ENCODE results near the gene SLC8A2. TPM values are rescaled to one million over a fixed set of nuclear protein-coding genes. Genes with fewer than 3 reads are reported as not detected.

SLC8A2 gene
- total and polyA plus RNA-seq, 3 experiments from 2014 or later, result not detected

- H3K4me1 ChIP-seq (ENCODE audit: insufficient read depth, low read length), result no peaks in the 10 kb centered on the region
- H3K9me3 ChIP-seq (ENCODE audit: low read length), result no peaks in the 10 kb centered on the region
- no peak overlapping the region for H3K4me3 ChIP-seq (ENCODE audit: low read length)
- Mint-ChIP-seq H3K9me3 (no peaks in the 10 kb centered on the region), H3K36me3 (peaks cover 3 to 80% (median 4%) of the 10 kb centered on the region in 3 donors), H3K27ac (peak overlapping the region in 3 of 8 donors; percentile 22 to 57 (median 55)), H3K4me3 (no peak overlapping the region), H3K27me3 (no peaks in the 10 kb centered on the region), H3K4me1 (peaks cover 0 to 4% (median 3%) of the 10 kb centered on the region in 3 donors)
- POLR2A ChIA-PET, result no interaction called here
- no peak overlapping the region for H3K27ac ChIP-seq (ENCODE audit: low read depth, low read length)
- H3K27me3 ChIP-seq (ENCODE audit: insufficient read depth, low read length, poor library complexity, severe bottlenecking), result no peaks in the 10 kb centered on the region
- CTCF ChIA-PET, result interaction anchor here (1.1 kb wide), 1 partner anchor 21 kb away, joined by 4 read pairs; the partner anchor contains the start of gene NAPA
- DNase-seq, result no peak
- peaks cover 9% of the 10 kb centered on the region for H3K36me3 ChIP-seq (ENCODE audit: insufficient read depth, low read length)
These were observed 23.0 kb upstream of the SLC8A2 start for GRCh38 chr19:47494729-47495128.

GRCh38 chr19:47494211-47494547 is 22.5 kb upstream of the SLC8A2 start:
- no peak for DNase-seq
- H3K36me3 Mint-ChIP-seq, result peaks cover 3 to 80% (median 4%) of the 10 kb centered on the region in 3 donors
- Histone ChIP-seq H3K27ac (ENCODE audit: low read depth, low read length) (no peak overlapping the region), H3K4me1 (ENCODE audit: insufficient read depth, low read length) (no peaks in the 10 kb centered on the region), H3K4me3 (ENCODE audit: low read length) (no peak overlapping the region), H3K36me3 (ENCODE audit: insufficient read depth, low read length) (peaks cover 9% of the 10 kb centered on the region), H3K27me3 (ENCODE audit: insufficient read depth, low read length, poor library complexity, severe bottlenecking) (no peaks in the 10 kb centered on the region), H3K9me3 (ENCODE audit: low read length) (no peaks in the 10 kb centered on the region)
- peak overlapping the region in 2 of 8 donors; percentile 57 to 62 for H3K27ac Mint-ChIP-seq
- ChIA-PET CTCF (interaction anchor here (1.1 kb wide), 1 partner anchor 21 kb away, joined by 4 read pairs; the partner anchor contains the start of gene NAPA), POLR2A (no interaction called here)
- no peaks in the 10 kb centered on the region for H3K9me3 Mint-ChIP-seq
- no peaks in the 10 kb centered on the region for H3K27me3 Mint-ChIP-seq
- H3K4me3 Mint-ChIP-seq, result no peak overlapping the region
- peaks cover 0 to 4% (median 3%) of the 10 kb centered on the region in 3 donors for H3K4me1 Mint-ChIP-seq

GRCh38 chr19:47493378-47494210 is 21.9 kb upstream of the SLC8A2 start:
- CTCF ChIA-PET, result interaction anchor here (1.2 kb wide), 1 partner anchor 18 kb away, joined by 3 read pairs; no protein-coding TSS in a partner anchor
- Mint-ChIP-seq H3K9me3 (no peaks in the 10 kb centered on the region), H3K27ac (peak overlapping the region in 3 of 8 donors; percentile 23 to 92 (median 62)), H3K4me1 (peaks cover 0 to 3% (median 0%) of the 10 kb centered on the region in 3 donors), H3K27me3 (no peaks in the 10 kb centered on the region), H3K36me3 (peaks cover 3 to 77% (median 4%) of the 10 kb centered on the region in 3 donors), H3K4me3 (no peak overlapping the region)
- Histone ChIP-seq H3K36me3 (ENCODE audit: insufficient read depth, low read length) (peaks cover 9% of the 10 kb centered on the region), H3K4me1 (ENCODE audit: insufficient read depth, low read length) (no peaks in the 10 kb centered on the region), H3K9me3 (ENCODE audit: low read length) (no peaks in the 10 kb centered on the region), H3K27me3 (ENCODE audit: insufficient read depth, low read length, poor library complexity, severe bottlenecking) (no peaks in the 10 kb centered on the region), H3K4me3 (ENCODE audit: low read length) (no peak overlapping the region), H3K27ac (ENCODE audit: low read depth, low read length) (no peak overlapping the region)
- DNase-seq, result no peak
- POLR2A ChIA-PET, result no interaction called here

GRCh38 chr19:47492571-47493377 is 21.1 kb upstream of the SLC8A2 start:
- Mint-ChIP-seq H3K4me1 (peaks cover 0 to 3% (median 0%) of the 10 kb centered on the region in 3 donors), H3K36me3 (peaks cover 3 to 75% (median 4%) of the 10 kb centered on the region in 3 donors), H3K4me3 (peak overlapping the region in 1 of 7 donors; percentile 54), H3K27me3 (no peaks in the 10 kb centered on the region), H3K9me3 (no peaks in the 10 kb centered on the region), H3K27ac (peak overlapping the region in 1 of 8 donors; percentile 32)
- H3K36me3 ChIP-seq (ENCODE audit: insufficient read depth, low read length), result peaks cover 9% of the 10 kb centered on the region
- ChIA-PET CTCF (interaction anchor here (1.2 to 1.8 kb wide), 2 partner anchors 17 to 22 kb away, joined by 3 to 5 read pairs; partner anchors contain the start of gene NAPA), POLR2A (no interaction called here)
- no peaks in the 10 kb centered on the region for H3K9me3 ChIP-seq (ENCODE audit: low read length)
- H3K27me3 ChIP-seq (ENCODE audit: insufficient read depth, low read length, poor library complexity, severe bottlenecking), result no peaks in the 10 kb centered on the region
- no peak overlapping the region for H3K4me3 ChIP-seq (ENCODE audit: low read length)
- H3K27ac ChIP-seq (ENCODE audit: low read depth, low read length), result no peak overlapping the region
- no peaks in the 10 kb centered on the region for H3K4me1 ChIP-seq (ENCODE audit: insufficient read depth, low read length)
- no peak for DNase-seq

GRCh38 chr19:47492137-47492533 is 20.4 kb upstream of the SLC8A2 start:
- H3K36me3 Mint-ChIP-seq, result peaks cover 4 to 75% (median 4%) of the 10 kb centered on the region in 3 donors
- Histone ChIP-seq H3K36me3 (ENCODE audit: insufficient read depth, low read length) (peaks cover 9% of the 10 kb centered on the region), H3K27me3 (ENCODE audit: insufficient read depth, low read length, poor library complexity, severe bottlenecking) (no peaks in the 10 kb centered on the region), H3K4me3 (ENCODE audit: low read length) (no peak overlapping the region), H3K9me3 (ENCODE audit: low read length) (no peaks in the 10 kb centered on the region), H3K27ac (ENCODE audit: low read depth, low read length) (no peak overlapping the region), H3K4me1 (ENCODE audit: insufficient read depth, low read length) (no peaks in the 10 kb centered on the region)
- CTCF ChIA-PET, result interaction anchor here (1.2 to 1.8 kb wide), 2 partner anchors 17 to 23 kb away, joined by 3 to 5 read pairs; partner anchors contain the start of gene NAPA
- DNase-seq, result no peak
- H3K4me1 Mint-ChIP-seq, result peaks cover 2 to 5% (median 5%) of the 10 kb centered on the region in 3 donors
- H3K9me3 Mint-ChIP-seq, result no peaks in the 10 kb centered on the region
- peak overlapping the region in 2 of 7 donors; percentile 29 to 54 for H3K4me3 Mint-ChIP-seq
- no peaks in the 10 kb centered on the region for H3K27me3 Mint-ChIP-seq
- POLR2A ChIA-PET, result no interaction called here
- H3K27ac Mint-ChIP-seq, result no peak overlapping the region

GRCh38 chr19:47491358-47492136 is 19.9 kb upstream of the SLC8A2 start:
- H3K27ac ChIP-seq (ENCODE audit: low read depth, low read length), result no peak overlapping the region
- no peak overlapping the region for H3K4me3 ChIP-seq (ENCODE audit: low read length)
- no peaks in the 10 kb centered on the region for H3K27me3 ChIP-seq (ENCODE audit: insufficient read depth, low read length, poor library complexity, severe bottlenecking)
- peaks cover 4 to 74% (median 5%) of the 10 kb centered on the region in 3 donors for H3K36me3 Mint-ChIP-seq
- H3K4me3 Mint-ChIP-seq, result no peak overlapping the region
- POLR2A ChIA-PET, result no interaction called here
- H3K36me3 ChIP-seq (ENCODE audit: insufficient read depth, low read length), result peaks cover 9% of the 10 kb centered on the region
- no peaks in the 10 kb centered on the region for H3K9me3 Mint-ChIP-seq
- DNase-seq, result no peak
- peaks cover 6 to 11% (median 8%) of the 10 kb centered on the region in 3 donors for H3K4me1 Mint-ChIP-seq
- H3K4me1 ChIP-seq (ENCODE audit: insufficient read depth, low read length), result no peaks in the 10 kb centered on the region
- CTCF ChIA-PET, result interaction anchor here (1.8 kb wide), 1 partner anchor 24 kb away, joined by 5 read pairs; the partner anchor contains the start of gene NAPA
- H3K27me3 Mint-ChIP-seq, result no peaks in the 10 kb centered on the region
- H3K9me3 ChIP-seq (ENCODE audit: low read length), result no peaks in the 10 kb centered on the region
- H3K27ac Mint-ChIP-seq, result peak overlapping the region in 2 of 8 donors; percentile 5 to 56

GRCh38 chr19:47490847-47491246 is 19.2 kb upstream of the SLC8A2 start:
- Mint-ChIP-seq H3K9me3 (no peaks in the 10 kb centered on the region), H3K4me3 (no peak overlapping the region), H3K27me3 (no peaks in the 10 kb centered on the region), H3K36me3 (peaks cover 4 to 68% (median 5%) of the 10 kb centered on the region in 3 donors), H3K4me1 (peaks cover 6 to 18% (median 15%) of the 10 kb centered on the region in 3 donors), H3K27ac (peak overlapping the region in 2 of 8 donors; percentile 28 to 72)
- Histone ChIP-seq H3K27ac (ENCODE audit: low read depth, low read length) (no peak overlapping the region), H3K27me3 (ENCODE audit: insufficient read depth, low read length, poor library complexity, severe bottlenecking) (no peaks in the 10 kb centered on the region), H3K9me3 (ENCODE audit: low read length) (no peaks in the 10 kb centered on the region), H3K36me3 (ENCODE audit: insufficient read depth, low read length) (peaks cover 9% of the 10 kb centered on the region), H3K4me3 (ENCODE audit: low read length) (no peak overlapping the region), H3K4me1 (ENCODE audit: insufficient read depth, low read length) (no peaks in the 10 kb centered on the region)
- POLR2A ChIA-PET, result no interaction called here
- CTCF ChIA-PET, result interaction anchor here (0.9 to 1.8 kb wide), 2 partner anchors 24 to 54 kb away, joined by 3 to 5 read pairs; partner anchors contain the start of gene NAPA
- no peak for DNase-seq
